Tibial artery (tissue), 4 donors: Measurements from ENCODE around the gene IMPG1.

Source experiments
- DNase-seq, 2 donors: peaks; one replicate each; pipeline ENCODE4 v3.0.0-alpha.2; 2019
- H3K27ac ChIP-seq, 2 donors: fragments of 200-600 bp; sonication (generic) in 1 of 2; 1 replicate in 1 of 2; 2 replicates in 1 of 2; pipeline ENCODE4 v1.5.1; 2018 to 2019; ENCODE audit warnings: mild to moderate bottlenecking in 1 of 2
- H3K27me3 ChIP-seq, 2 donors: fragments of 200-600 bp; sonication (generic) in 1 of 2; one replicate each; pipeline versions ENCODE4 v1.5.1 to v1.6.0; 2016 to 2019
- H3K36me3 ChIP-seq, 3 donors: fragments of 200-600 bp; sonication (generic) in 2 of 3; one replicate each; pipeline ENCODE4 v1.5.1; 2016 to 2019; ENCODE audit warnings: mild to moderate bottlenecking in 2 of 3
- H3K4me1 ChIP-seq, 4 donors: fragments of 200-600 bp; sonication (generic) in 2 of 4; 1 replicate in 3 of 4; 2 replicates in 1 of 4; pipeline ENCODE4 v1.5.1; 2016 to 2019
- H3K4me3 ChIP-seq, 2 donors: fragments of 200-600 bp; sonication (generic) in 1 of 2; 1 replicate in 1 of 2; 2 replicates in 1 of 2; pipeline ENCODE4 v1.5.1; 2018 to 2019; ENCODE audit warnings: mild to moderate bottlenecking in 2 of 2
- H3K9me3 ChIP-seq, 3 donors: fragments of 200-600 bp; sonication (generic) in 1 of 3; one replicate each; pipeline ENCODE4 v1.5.1; 2016 to 2019
- intact Hi-C: fragments of 100-400 bp; cut with DNase I; formaldehyde crosslinking; loops from one replicate; pipeline ENCODE4 v1.15.0; 2023; ENCODE audit warnings: low total_unique reads
- TF ChIP-seq, protein P1 (sequence below), 2 experiments: fragments of 200-600 bp in 1 of 2; fragments of 450-650 bp in 1 of 2; IDR thresholded peaks; one replicate each; pipeline ENCODE4 v1.5.1; 2017 to 2019; ENCODE audit warnings: antibody characterized with exemption in 2 of 2, mild to moderate bottlenecking in 1 of 2, moderate library complexity in 1 of 2

The IMPG1 gene

DNA sequence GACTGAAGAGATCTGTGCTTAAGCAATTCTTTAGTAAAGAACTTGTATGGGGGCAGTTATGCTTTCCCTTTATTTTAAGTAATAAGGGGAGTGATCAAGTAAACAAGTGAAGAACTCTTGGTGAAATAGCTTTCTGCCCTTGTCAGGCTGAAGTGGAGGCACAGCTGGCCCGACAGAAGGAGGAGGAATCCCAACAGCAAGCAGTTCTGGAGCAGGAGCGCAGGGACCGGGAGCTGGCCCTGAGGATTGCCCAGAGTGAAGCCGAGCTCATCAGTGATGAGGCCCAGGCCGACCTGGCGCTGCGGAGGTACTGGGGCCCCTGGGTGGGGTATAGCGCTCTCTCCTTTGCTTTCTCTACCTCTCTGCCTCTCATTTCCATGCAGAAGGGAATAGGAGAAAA is 180.1 kb downstream of the IMPG1 start:
- DNase-seq: no peak
- Histone ChIP-seq H3K36me3 (peaks cover 11 to 28% (median 16%) of the 10 kb centered on the region in 3 donors), H3K9me3 (no peaks in the 10 kb centered on the region), H3K4me1 (no peaks in the 10 kb centered on the region), H3K27me3 (no peaks in the 10 kb centered on the region), H3K27ac (no peak overlapping the region), H3K4me3 (no peak overlapping the region)
- TF ChIP-seq, protein P1, sequence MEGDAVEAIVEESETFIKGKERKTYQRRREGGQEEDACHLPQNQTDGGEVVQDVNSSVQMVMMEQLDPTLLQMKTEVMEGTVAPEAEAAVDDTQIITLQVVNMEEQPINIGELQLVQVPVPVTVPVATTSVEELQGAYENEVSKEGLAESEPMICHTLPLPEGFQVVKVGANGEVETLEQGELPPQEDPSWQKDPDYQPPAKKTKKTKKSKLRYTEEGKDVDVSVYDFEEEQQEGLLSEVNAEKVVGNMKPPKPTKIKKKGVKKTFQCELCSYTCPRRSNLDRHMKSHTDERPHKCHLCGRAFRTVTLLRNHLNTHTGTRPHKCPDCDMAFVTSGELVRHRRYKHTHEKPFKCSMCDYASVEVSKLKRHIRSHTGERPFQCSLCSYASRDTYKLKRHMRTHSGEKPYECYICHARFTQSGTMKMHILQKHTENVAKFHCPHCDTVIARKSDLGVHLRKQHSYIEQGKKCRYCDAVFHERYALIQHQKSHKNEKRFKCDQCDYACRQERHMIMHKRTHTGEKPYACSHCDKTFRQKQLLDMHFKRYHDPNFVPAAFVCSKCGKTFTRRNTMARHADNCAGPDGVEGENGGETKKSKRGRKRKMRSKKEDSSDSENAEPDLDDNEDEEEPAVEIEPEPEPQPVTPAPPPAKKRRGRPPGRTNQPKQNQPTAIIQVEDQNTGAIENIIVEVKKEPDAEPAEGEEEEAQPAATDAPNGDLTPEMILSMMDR (IDR thresholded peaks at IDR 0.05): no peak
- intact Hi-C loops: no loop called here

DNA sequence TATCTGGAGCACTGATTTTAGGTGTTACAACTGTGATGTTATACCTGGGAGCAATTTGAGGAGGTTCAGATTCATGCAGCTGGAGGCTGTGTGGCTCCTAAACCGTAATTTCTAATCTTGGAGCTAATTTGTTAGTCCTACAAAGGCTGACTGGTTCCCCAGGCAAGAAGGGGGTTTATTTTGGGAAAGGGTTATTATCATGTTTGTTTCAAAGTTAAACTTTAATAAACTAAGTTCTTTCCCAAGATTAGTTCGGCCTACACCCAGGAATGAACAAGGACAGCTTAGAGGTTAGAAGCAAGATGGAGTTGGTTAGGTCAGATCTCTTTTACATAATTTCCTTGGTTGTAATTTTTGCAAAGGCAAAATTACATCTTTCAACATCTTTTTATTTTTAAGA is 187.6 kb downstream of the IMPG1 start:
- peaks cover 0 to 36% (median 11%) of the 10 kb centered on the region in 3 donors for H3K36me3 ChIP-seq
- H3K9me3 ChIP-seq: no peaks in the 10 kb centered on the region
- no peak overlapping the region for H3K27ac ChIP-seq
- intact Hi-C loops: no loop called here
- TF ChIP-seq, protein P1 (IDR thresholded peaks at IDR 0.05): no peak
- H3K4me1 ChIP-seq: no peaks in the 10 kb centered on the region
- H3K27me3 ChIP-seq: no peaks in the 10 kb centered on the region
- no peak overlapping the region for H3K4me3 ChIP-seq
- DNase-seq: no peak

DNA sequence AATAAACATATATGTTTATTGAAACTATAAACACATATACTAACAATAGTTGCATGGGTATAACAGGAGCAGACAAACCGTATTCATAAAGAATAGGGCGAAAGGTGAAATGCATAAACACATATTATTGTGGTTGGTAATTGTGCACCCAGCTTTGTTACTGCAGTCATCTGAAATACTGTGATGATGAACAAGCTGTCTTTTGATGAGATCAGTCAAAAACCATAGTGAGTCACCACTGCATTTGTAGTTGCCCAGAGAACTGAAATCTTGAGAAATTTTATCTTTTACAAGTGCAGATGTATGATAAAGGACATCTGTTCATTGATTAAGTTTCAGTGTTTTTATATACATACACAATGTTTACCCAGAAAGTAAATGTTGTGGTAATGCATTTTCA is 189.7 kb downstream of the IMPG1 start:
- H3K36me3 ChIP-seq: peaks cover 0 to 30% (median 11%) of the 10 kb centered on the region in 3 donors
- TF ChIP-seq, protein P1 (IDR thresholded peaks at IDR 0.05): no peak
- H3K27me3 ChIP-seq: no peaks in the 10 kb centered on the region
- peaks cover 0 to 11% (median 0%) of the 10 kb centered on the region in 4 donors for H3K4me1 ChIP-seq
- H3K27ac ChIP-seq: no peak overlapping the region
- no peaks in the 10 kb centered on the region for H3K9me3 ChIP-seq
- intact Hi-C loops: no loop called here
- H3K4me3 ChIP-seq: no peak overlapping the region
- DNase-seq: no peak

DNA sequence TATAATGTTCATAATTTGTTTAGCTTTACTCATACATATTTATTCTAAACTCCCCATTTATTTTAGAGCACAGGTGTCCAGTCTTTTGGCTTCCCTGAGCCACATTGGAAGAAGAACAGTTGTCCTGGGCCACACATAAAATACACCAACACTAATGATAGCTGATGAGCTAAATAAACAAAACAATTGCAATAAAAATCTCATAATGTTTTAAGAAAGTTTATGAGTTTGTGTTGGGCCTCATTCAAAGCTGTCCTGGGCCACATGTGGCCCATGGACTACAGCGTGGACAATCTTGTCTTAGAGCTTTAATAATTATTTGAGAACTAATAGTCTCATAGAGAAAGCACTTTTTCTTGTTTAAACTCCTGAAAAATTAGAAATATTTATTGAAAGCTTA is 192.2 kb downstream of the IMPG1 start:
- Histone ChIP-seq H3K27ac (no peak overlapping the region), H3K9me3 (no peaks in the 10 kb centered on the region), H3K27me3 (no peaks in the 10 kb centered on the region), H3K4me3 (no peak overlapping the region), H3K36me3 (peaks cover 6 to 17% (median 10%) of the 10 kb centered on the region in 3 donors), H3K4me1 (peaks cover 0 to 11% (median 0%) of the 10 kb centered on the region in 4 donors)
- TF ChIP-seq, protein P1 (IDR thresholded peaks at IDR 0.05): no peak
- no peak for DNase-seq
- intact Hi-C loops: no loop called here

DNA sequence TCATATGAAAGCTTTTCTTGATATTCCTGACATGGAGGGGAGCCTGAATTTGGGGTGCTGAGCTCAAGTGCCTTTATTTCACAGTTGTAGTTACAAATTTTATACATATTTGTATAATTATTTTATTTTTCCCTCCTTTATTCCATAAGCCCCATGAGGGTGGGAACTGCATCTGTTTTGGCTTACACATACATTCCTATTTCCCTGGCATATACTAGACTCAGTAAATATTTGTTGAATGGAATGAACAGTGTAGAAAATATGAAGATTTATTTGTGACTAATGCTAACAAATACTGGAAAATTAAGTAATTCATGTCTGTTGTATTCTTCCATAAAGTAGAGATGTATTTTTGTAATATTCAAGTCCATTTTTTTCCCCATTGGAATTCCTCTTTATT is 196.3 kb downstream of the IMPG1 start:
- TF ChIP-seq, protein P1 (IDR thresholded peaks at IDR 0.05): no peak
- H3K27ac ChIP-seq: no peak overlapping the region
- DNase-seq: no peak
- no peak overlapping the region for H3K4me3 ChIP-seq
- H3K4me1 ChIP-seq: peaks cover 0 to 14% (median 0%) of the 10 kb centered on the region in 4 donors
- peaks cover 13 to 26% (median 15%) of the 10 kb centered on the region in 3 donors for H3K36me3 ChIP-seq
- no peaks in the 10 kb centered on the region for H3K27me3 ChIP-seq
- intact Hi-C loops: no loop called here
- H3K9me3 ChIP-seq: no peaks in the 10 kb centered on the region

DNA sequence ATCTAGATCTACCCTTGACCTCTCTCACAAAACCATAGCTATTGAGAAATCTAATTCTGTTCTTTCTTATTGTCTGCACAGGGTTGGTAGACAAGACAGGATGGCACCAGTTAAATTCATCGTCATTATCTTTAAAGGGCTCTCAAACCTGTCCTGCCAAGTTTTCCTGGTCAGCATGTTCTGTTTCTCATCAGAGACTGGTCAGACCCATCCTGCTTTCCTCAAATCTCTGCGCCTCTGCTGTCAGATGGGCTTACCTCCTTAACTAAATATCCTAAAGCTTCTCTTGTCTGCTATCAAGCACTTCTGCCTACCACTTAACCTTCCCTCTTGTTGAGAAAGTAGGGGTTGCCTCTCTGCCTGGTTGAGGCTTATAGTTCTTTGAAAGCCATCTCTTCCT is 198.2 kb downstream of the IMPG1 start:
- H3K4me3 ChIP-seq: no peak overlapping the region
- H3K9me3 ChIP-seq: no peaks in the 10 kb centered on the region
- DNase-seq: no peak
- peaks cover 13 to 26% (median 15%) of the 10 kb centered on the region in 3 donors for H3K36me3 ChIP-seq
- H3K27ac ChIP-seq: no peak overlapping the region
- TF ChIP-seq, protein P1 (IDR thresholded peaks at IDR 0.05): no peak
- no peaks in the 10 kb centered on the region for H3K27me3 ChIP-seq
- intact Hi-C loops: no loop called here
- H3K4me1 ChIP-seq: peaks cover 0 to 33% (median 0%) of the 10 kb centered on the region in 4 donors
